ENCODE data around the gene SLC6A20.

GRCh38 chr3:45737234-45737633 is 59.1 kb downstream of the SLC6A20 start:
- TF ChIP-seq CTCF (IDR thresholded peaks at IDR 0.05) (no peak), POLR2AphosphoS5 (IDR thresholded peaks at IDR 0.05) (no peak)
